WTC11 (cell line): Measurements from ENCODE around the gene ST6GALNAC3. TPM values are rescaled to one million over a fixed set of nuclear protein-coding genes. Genes with fewer than 3 reads are reported as not detected.

Experiments
- ATAC-seq: fragments of 200-7000 bp; cut with Tn5 transposase; 2 replicates; pipeline ENCODE4 v1.10.0; 2021; ENCODE audit warnings: mild to moderate bottlenecking, moderate library complexity
- CTCF ChIA-PET: fragments of 300-600 bp; sonication (Branson Sonifier 250); formaldehyde crosslinking; loops from one replicate; lab custom pipeline; 2021; ENCODE audit warnings: antibody characterized with exemption; lab: Charles Lee
- POLR2A ChIA-PET: fragments of 350-600 bp; sonication (Branson Sonifier 250); formaldehyde crosslinking; loops from one replicate; lab custom pipeline; 2021; ENCODE audit warnings: antibody characterized with exemption; lab: Charles Lee
- DNase-seq: peaks from one replicate; pipeline ENCODE4 v3.0.0; 2021; ENCODE audit warnings: low spot score
- H3K27ac Mint-ChIP-seq: 2 replicates; pipeline ENCODE4 v1.8.0; 2021; ENCODE audit warnings: mixed read lengths
- H3K27me3 Mint-ChIP-seq: 2 replicates; pipeline ENCODE4 v1.8.0; 2021; ENCODE audit warnings: low read depth, mild to moderate bottlenecking, moderate library complexity, mixed read lengths
- H3K36me3 Mint-ChIP-seq: 2 replicates; pipeline ENCODE4 v1.8.0; 2021; ENCODE audit warnings: mixed read lengths
- H3K4me1 Mint-ChIP-seq: 2 replicates; pipeline ENCODE4 v1.8.0; 2022; ENCODE audit warnings: mixed read lengths
- H3K4me3 Mint-ChIP-seq: 2 replicates; pipeline ENCODE4 v1.8.0; 2021; ENCODE audit warnings: mild to moderate bottlenecking, moderate library complexity, mixed read lengths
- H3K9me3 Mint-ChIP-seq: 2 replicates; pipeline ENCODE4 v1.8.0; 2021; ENCODE audit warnings: mixed read lengths
- ATF2 ChIP-seq: sonication (generic); formaldehyde crosslinking; IDR thresholded peaks from 2 replicates; pipeline ENCODE4 v1.8.1; 2022; ENCODE audit warnings: low read depth, missing genetic modification reagents, borderline replicate concordance
- CREM ChIP-seq: sonication (generic); formaldehyde crosslinking; IDR thresholded peaks from 2 replicates; pipeline ENCODE4 v1.8.1; 2022; ENCODE audit warnings: mild to moderate bottlenecking, missing genetic modification reagents, moderate library complexity
- FOXJ3 ChIP-seq: sonication (generic); formaldehyde crosslinking; IDR thresholded peaks from 2 replicates; pipeline ENCODE4 v1.9.0; 2021; ENCODE audit warnings: missing genetic modification reagents, mild to moderate bottlenecking, borderline replicate concordance
- JAZF1 ChIP-seq: fragments of 250-450 bp; sonication (Bioruptor Pico); IDR thresholded peaks from 2 replicates; pipeline ENCODE4 v1.9.0; 2021; ENCODE audit warnings: moderate library complexity, mild to moderate bottlenecking, inconsistent platforms
- MLX ChIP-seq: sonication (generic); formaldehyde crosslinking; IDR thresholded peaks from 2 replicates; pipeline ENCODE4 v1.8.1; 2023; ENCODE audit warnings: mild to moderate bottlenecking, missing genetic modification reagents, moderate library complexity
- MYBL2 ChIP-seq: sonication (generic); formaldehyde crosslinking; IDR thresholded peaks from 2 replicates; pipeline ENCODE4 v1.8.1; 2023; ENCODE audit warnings: mild to moderate bottlenecking, moderate library complexity, missing genetic modification reagents
- NFE2L1 ChIP-seq: sonication (generic); formaldehyde crosslinking; IDR thresholded peaks from 2 replicates; pipeline ENCODE4 v1.8.1; 2023; ENCODE audit warnings: missing genetic modification reagents
- NR3C1 ChIP-seq: sonication (generic); formaldehyde crosslinking; conservative IDR thresholded peaks from 2 replicates; pipeline ENCODE4 v1.8.1; 2023; ENCODE audit warnings: low read depth, mild to moderate bottlenecking, missing genetic modification reagents
- PRDM15 ChIP-seq: sonication (generic); formaldehyde crosslinking; IDR thresholded peaks from 2 replicates; pipeline ENCODE4 v1.8.0; 2022; ENCODE audit warnings: missing genetic modification reagents
- STAT6 ChIP-seq: sonication (generic); formaldehyde crosslinking; conservative IDR thresholded peaks from 2 replicates; pipeline ENCODE4 v1.8.1; 2023; ENCODE audit warnings: mild to moderate bottlenecking, low read depth, missing genetic modification reagents, moderate library complexity
- TCF7 ChIP-seq: sonication (generic); formaldehyde crosslinking; IDR thresholded peaks from 2 replicates; pipeline ENCODE4 v1.8.0; 2022; ENCODE audit warnings: mild to moderate bottlenecking, low read depth, missing genetic modification reagents, moderate library complexity
- ZNF138 ChIP-seq: sonication (generic); formaldehyde crosslinking; conservative IDR thresholded peaks from 2 replicates; pipeline ENCODE4 v1.8.1; 2022; ENCODE audit warnings: mild to moderate bottlenecking, moderate library complexity, missing genetic modification reagents
- ZNF416 ChIP-seq: fragments of 250-450 bp; sonication (Bioruptor Pico); IDR thresholded peaks from 2 replicates; pipeline ENCODE4 v1.9.0; 2021; ENCODE audit warnings: mild to moderate bottlenecking, inconsistent platforms
- total RNA-seq: library from RNA; stranded (reverse); gene quantifications from 3 replicates; pipeline ENCODE4 v1.2.3, GENCODE V29; 2021
- TF ChIP-seq, protein P1 (sequence below): fragments of 250-450 bp; sonication (Bioruptor Pico); IDR thresholded peaks from 2 replicates; pipeline ENCODE4 v2.1.2; 2022; ENCODE audit warnings: mild to moderate bottlenecking, moderate library complexity
- TF ChIP-seq, protein P2 (sequence below): sonication (generic); formaldehyde crosslinking; conservative IDR thresholded peaks from 2 replicates; pipeline ENCODE4 v1.8.1; 2022; ENCODE audit warnings: mild to moderate bottlenecking, missing genetic modification reagents
- TF ChIP-seq, protein P3 (sequence below): sonication (generic); formaldehyde crosslinking; IDR thresholded peaks from 2 replicates; pipeline ENCODE4 v1.8.0; 2022; ENCODE audit warnings: mild to moderate bottlenecking, missing genetic modification reagents
- TF ChIP-seq, protein P4 (sequence below): sonication (generic); formaldehyde crosslinking; IDR thresholded peaks from 2 replicates; pipeline ENCODE4 v1.8.1; 2023; ENCODE audit warnings: mild to moderate bottlenecking, missing genetic modification reagents, borderline replicate concordance

Gene ST6GALNAC3
- total RNA-seq, 1 experiment from 2014 or later: 11.9 TPM

GRCh38 chr1:76285578-76286135, 211.1 kb downstream of the ST6GALNAC3 start:
- TF ChIP-seq CREM (no peak), STAT6 (CRISPR knock-in tag) (no peak), ZNF138 (CRISPR knock-in tag) (no peak), TCF7 (CRISPR knock-in tag) (no peak), ATF2 (CRISPR knock-in tag) (no peak), PRDM15 (CRISPR knock-in tag) (no peak), NR3C1 (no peak), FOXJ3 (CRISPR knock-in tag) (no peak), ZNF416 (no peak)
- TF ChIP-seq, protein P1, sequence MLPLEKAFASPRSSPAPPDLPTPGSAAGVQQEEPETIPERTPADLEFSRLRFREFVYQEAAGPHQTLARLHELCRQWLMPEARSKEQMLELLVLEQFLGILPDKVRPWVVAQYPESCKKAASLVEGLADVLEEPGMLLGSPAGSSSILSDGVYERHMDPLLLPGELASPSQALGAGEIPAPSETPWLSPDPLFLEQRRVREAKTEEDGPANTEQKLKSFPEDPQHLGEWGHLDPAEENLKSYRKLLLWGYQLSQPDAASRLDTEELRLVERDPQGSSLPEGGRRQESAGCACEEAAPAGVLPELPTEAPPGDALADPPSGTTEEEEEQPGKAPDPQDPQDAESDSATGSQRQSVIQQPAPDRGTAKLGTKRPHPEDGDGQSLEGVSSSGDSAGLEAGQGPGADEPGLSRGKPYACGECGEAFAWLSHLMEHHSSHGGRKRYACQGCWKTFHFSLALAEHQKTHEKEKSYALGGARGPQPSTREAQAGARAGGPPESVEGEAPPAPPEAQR (CRISPR knock-in tag): no peak
- Mint-ChIP-seq H3K4me3 (no peak overlapping the region), H3K9me3 (no peaks in the 10 kb centered on the region), H3K36me3 (no peaks in the 10 kb centered on the region), H3K4me1 (peaks cover 20% of the 10 kb centered on the region), H3K27me3 (no peaks in the 10 kb centered on the region), H3K27ac (peak overlapping the region; percentile 1; the same call in 1 of the 2 replicates)
- CTCF ChIA-PET: no interaction called here
- POLR2A ChIA-PET: no interaction called here
- ATAC-seq (no peak), DNase-seq (no peak)

- Mint-ChIP-seq H3K4me1 (peaks cover 32% of the 10 kb centered on the region), H3K27ac (no peak overlapping the region), H3K9me3 (no peaks in the 10 kb centered on the region), H3K36me3 (no peaks in the 10 kb centered on the region), H3K27me3 (no peaks in the 10 kb centered on the region), H3K4me3 (no peak overlapping the region)
- no peak for DNase-seq
- ChIA-PET CTCF (no interaction called here), POLR2A (no interaction called here)
- ATAC-seq: no peak
- TF ChIP-seq, protein P2, sequence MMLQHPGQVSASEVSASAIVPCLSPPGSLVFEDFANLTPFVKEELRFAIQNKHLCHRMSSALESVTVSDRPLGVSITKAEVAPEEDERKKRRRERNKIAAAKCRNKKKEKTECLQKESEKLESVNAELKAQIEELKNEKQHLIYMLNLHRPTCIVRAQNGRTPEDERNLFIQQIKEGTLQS (CRISPR knock-in tag): no peak
- TF ChIP-seq, protein P3, sequence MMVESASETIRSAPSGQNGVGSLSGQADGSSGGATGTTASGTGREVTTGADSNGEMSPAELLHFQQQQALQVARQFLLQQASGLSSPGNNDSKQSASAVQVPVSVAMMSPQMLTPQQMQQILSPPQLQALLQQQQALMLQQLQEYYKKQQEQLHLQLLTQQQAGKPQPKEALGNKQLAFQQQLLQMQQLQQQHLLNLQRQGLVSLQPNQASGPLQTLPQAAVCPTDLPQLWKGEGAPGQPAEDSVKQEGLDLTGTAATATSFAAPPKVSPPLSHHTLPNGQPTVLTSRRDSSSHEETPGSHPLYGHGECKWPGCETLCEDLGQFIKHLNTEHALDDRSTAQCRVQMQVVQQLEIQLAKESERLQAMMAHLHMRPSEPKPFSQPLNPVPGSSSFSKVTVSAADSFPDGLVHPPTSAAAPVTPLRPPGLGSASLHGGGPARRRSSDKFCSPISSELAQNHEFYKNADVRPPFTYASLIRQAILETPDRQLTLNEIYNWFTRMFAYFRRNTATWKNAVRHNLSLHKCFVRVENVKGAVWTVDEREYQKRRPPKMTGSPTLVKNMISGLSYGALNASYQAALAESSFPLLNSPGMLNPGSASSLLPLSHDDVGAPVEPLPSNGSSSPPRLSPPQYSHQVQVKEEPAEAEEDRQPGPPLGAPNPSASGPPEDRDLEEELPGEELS (CRISPR knock-in tag): no peak
- TF ChIP-seq NFE2L1 (no peak), JAZF1 (no peak), NR3C1 (no peak), MLX (CRISPR knock-in tag) (no peak), ZNF416 (no peak), MYBL2 (CRISPR knock-in tag) (no peak)
- TF ChIP-seq, protein P4, sequence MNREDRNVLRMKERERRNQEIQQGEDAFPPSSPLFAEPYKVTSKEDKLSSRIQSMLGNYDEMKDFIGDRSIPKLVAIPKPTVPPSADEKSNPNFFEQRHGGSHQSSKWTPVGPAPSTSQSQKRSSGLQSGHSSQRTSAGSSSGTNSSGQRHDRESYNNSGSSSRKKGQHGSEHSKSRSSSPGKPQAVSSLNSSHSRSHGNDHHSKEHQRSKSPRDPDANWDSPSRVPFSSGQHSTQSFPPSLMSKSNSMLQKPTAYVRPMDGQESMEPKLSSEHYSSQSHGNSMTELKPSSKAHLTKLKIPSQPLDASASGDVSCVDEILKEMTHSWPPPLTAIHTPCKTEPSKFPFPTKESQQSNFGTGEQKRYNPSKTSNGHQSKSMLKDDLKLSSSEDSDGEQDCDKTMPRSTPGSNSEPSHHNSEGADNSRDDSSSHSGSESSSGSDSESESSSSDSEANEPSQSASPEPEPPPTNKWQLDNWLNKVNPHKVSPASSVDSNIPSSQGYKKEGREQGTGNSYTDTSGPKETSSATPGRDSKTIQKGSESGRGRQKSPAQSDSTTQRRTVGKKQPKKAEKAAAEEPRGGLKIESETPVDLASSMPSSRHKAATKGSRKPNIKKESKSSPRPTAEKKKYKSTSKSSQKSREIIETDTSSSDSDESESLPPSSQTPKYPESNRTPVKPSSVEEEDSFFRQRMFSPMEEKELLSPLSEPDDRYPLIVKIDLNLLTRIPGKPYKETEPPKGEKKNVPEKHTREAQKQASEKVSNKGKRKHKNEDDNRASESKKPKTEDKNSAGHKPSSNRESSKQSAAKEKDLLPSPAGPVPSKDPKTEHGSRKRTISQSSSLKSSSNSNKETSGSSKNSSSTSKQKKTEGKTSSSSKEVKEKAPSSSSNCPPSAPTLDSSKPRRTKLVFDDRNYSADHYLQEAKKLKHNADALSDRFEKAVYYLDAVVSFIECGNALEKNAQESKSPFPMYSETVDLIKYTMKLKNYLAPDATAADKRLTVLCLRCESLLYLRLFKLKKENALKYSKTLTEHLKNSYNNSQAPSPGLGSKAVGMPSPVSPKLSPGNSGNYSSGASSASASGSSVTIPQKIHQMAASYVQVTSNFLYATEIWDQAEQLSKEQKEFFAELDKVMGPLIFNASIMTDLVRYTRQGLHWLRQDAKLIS (CRISPR knock-in tag): no peak
Measured at GRCh38 chr1:76287917-76288316, 213.4 kb downstream of the ST6GALNAC3 start.
